Kidney (tissue), 14 donors: ENCODE data around the gene DICER1. TPM values are rescaled to one million over a fixed set of nuclear protein-coding genes. Genes with fewer than 3 reads are reported as not detected.

Experiments
- DNase-seq, 5 donors: peaks; one replicate each; pipeline ENCODE4 v3.0.0-alpha.2; 2013 to 2020
- FAIRE-seq: peaks from 2 replicates; lab custom pipeline; 2012; peaks lifted over from hg19 to GRCh38; lab: Jason Lieb, UNC
- H3K27ac ChIP-seq, 2 donors: one replicate each; pipeline ENCODE4 v1.7.0; 2013; ENCODE audit warnings: low read depth in 2 of 2, low read length in 2 of 2, inconsistent platforms in 1 of 2
- H3K27me3 ChIP-seq: one replicate; pipeline ENCODE4 v1.7.1; 2013; ENCODE audit warnings: low read length, inconsistent platforms; ENCODE audit not compliant: control insufficient read depth, insufficient read depth
- H3K36me3 ChIP-seq, 3 donors: one replicate each; pipeline versions ENCODE4 v1.7.0 to v1.7.1; 2013; ENCODE audit warnings: low read length in 3 of 3, control low read depth in 1 of 3, inconsistent platforms in 1 of 3; ENCODE audit not compliant: insufficient read depth in 3 of 3, control insufficient read depth in 2 of 3
- H3K4me1 ChIP-seq, 3 donors: one replicate each; pipeline versions ENCODE4 v1.7.0 to v1.7.1; 2013; ENCODE audit warnings: low read length in 3 of 3, inconsistent platforms in 1 of 3, low read depth in 1 of 3; ENCODE audit not compliant: control insufficient read depth in 2 of 3, insufficient read depth in 2 of 3
- H3K4me3 ChIP-seq, 3 donors: one replicate each; pipeline versions ENCODE4 v1.7.0 to v1.8.1; 2013; ENCODE audit warnings: low read length in 3 of 3, control low read depth in 1 of 3, inconsistent platforms in 1 of 3
- H3K9ac ChIP-seq, 3 donors: one replicate each; pipeline versions ENCODE4 v1.7.0 to v1.7.1; 2013; ENCODE audit warnings: low read length in 3 of 3, control low read depth in 1 of 3, inconsistent platforms in 1 of 3
- H3K9me3 ChIP-seq, 3 donors: one replicate each; pipeline versions ENCODE4 v1.7.0 to v1.7.1; 2013; ENCODE audit warnings: low read length in 3 of 3, control low read depth in 1 of 3, inconsistent platforms in 1 of 3; ENCODE audit not compliant: control insufficient read depth in 2 of 3, insufficient read depth in 1 of 3
- CTCF ChIP-seq: IDR thresholded peaks from 3 replicates; pipeline ENCODE4 v1.5.1; 2012; ENCODE audit warnings: mild to moderate bottlenecking, moderate library complexity, borderline replicate concordance; ENCODE audit not compliant: insufficient read depth; ENCODE audit errors: extremely low read depth
- intact Hi-C: fragments of 100-400 bp; cut with DNase I; formaldehyde crosslinking; loops from one replicate; pipeline ENCODE4 v1.11.1; 2022
- polyA plus RNA-seq: library from polyadenylated mRNA; stranded (reverse); fragments of 350-450 nt; fragmentation: Illumina TruSeq; extraction: RNeasy Lipid Tissue Mini Kit (QIAGEN cat#74804); gene quantifications from one replicate; pipeline ENCODE4 v1.2.3, GENCODE V29; 2014; ENCODE audit warnings: low read depth, low replicate concordance; ENCODE audit not compliant: insufficient read depth
- total RNA-seq: library from RNA; stranded (reverse); fragmentation: NEBNext Ultra II Directional; extraction: Animal tissue kit (Norgen Biotek cat#: 25700); gene quantifications from one replicate; pipeline ENCODE4 v1.2.1, GENCODE V29; 2021
- donor health status: control.
- donor health status: control.
- donor health status: control.
- donor health status: control.
- donor health status: control.
- donor health status: DM: yes; HTN: yes; CAD: no.
- donor health status: Normal renal cell carcinoma (clear cell type).

Gene DICER1
- total and polyA plus RNA-seq, 2 donors from 2014 or later = 6.0 to 83.6 TPM

- H3K27me3 ChIP-seq = no peaks in the 10 kb centered on the region
- H3K9me3 ChIP-seq = no peaks in the 10 kb centered on the region
- no peak overlapping the region for H3K9ac ChIP-seq
- H3K4me1 ChIP-seq = no peaks in the 10 kb centered on the region
- intact Hi-C loops = no loop called here
- no peak overlapping the region for H3K27ac ChIP-seq
- no peak for FAIRE-seq
- peaks cover 3 to 48% (median 27%) of the 10 kb centered on the region in 3 donors for H3K36me3 ChIP-seq
- no peak for DNase-seq
- TF ChIP-seq CTCF = no peak
- no peak overlapping the region for H3K4me3 ChIP-seq
These were observed 43.9 kb downstream of the DICER1 start for GRCh38 chr14:95113476-95113875.

- intact Hi-C loops = no loop called here
- FAIRE-seq = no peak
- Histone ChIP-seq H3K9ac (no peak overlapping the region), H3K4me1 (no peaks in the 10 kb centered on the region), H3K27me3 (no peaks in the 10 kb centered on the region), H3K9me3 (no peaks in the 10 kb centered on the region), H3K27ac (no peak overlapping the region), H3K4me3 (no peak overlapping the region), H3K36me3 (peaks cover 7 to 63% (median 32%) of the 10 kb centered on the region in 3 donors)
- TF ChIP-seq CTCF = no peak
- DNase-seq = no peak
These were observed 45.7 kb downstream of the DICER1 start for GRCh38 chr14:95111507-95112164.

- FAIRE-seq (no peak), DNase-seq (no peak)
- Histone ChIP-seq H3K9me3 (no peaks in the 10 kb centered on the region), H3K9ac (no peak overlapping the region), H3K27ac (no peak overlapping the region), H3K27me3 (no peaks in the 10 kb centered on the region), H3K4me3 (no peak overlapping the region), H3K36me3 (peaks cover 7 to 58% (median 28%) of the 10 kb centered on the region in 3 donors), H3K4me1 (no peaks in the 10 kb centered on the region)
- intact Hi-C loops = no loop called here
- no peak for TF ChIP-seq CTCF
These were observed 47.2 kb downstream of the DICER1 start for GRCh38 chr14:95110178-95110577.

- no peak overlapping the region for H3K4me3 ChIP-seq
- H3K4me1 ChIP-seq = no peaks in the 10 kb centered on the region
- H3K9ac ChIP-seq = no peak overlapping the region
- TF ChIP-seq CTCF = no peak
- H3K27ac ChIP-seq = no peak overlapping the region
- no peaks in the 10 kb centered on the region for H3K9me3 ChIP-seq
- DNase-seq (no peak), FAIRE-seq (no peak)
- H3K36me3 ChIP-seq = peaks cover 13 to 69% (median 34%) of the 10 kb centered on the region in 3 donors
- no peaks in the 10 kb centered on the region for H3K27me3 ChIP-seq
- intact Hi-C loops = no loop called here
These were observed 49.6 kb downstream of the DICER1 start for GRCh38 chr14:95107711-95108110.
